ENCODE results near the gene GRIA3.

GRIA3 gene

DNA sequence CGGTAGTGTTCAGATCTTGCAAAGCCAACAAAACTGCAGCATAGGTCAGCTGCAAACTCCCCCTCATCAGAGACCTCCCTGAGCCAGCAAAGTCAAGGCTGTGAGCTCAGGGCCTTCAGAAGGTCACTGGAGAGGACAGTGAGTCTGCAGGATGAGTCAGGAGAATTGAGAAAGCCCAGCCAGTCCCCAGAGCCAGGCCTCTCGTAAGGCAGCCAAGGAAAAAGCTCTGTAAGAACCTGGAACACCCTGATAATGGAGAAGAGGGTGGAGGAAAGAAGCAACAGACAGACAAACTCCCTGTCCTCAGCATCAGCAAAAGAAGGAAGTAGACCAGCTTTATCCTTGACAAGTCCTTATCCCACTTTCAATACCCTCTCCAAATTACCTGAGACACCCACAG is 33.0 kb downstream of the GRIA3 start:
- in situ Hi-C loops (cut with MboI; ENCODE audit: low pct_unique_long_range_greater_than_20kb, low sequenced_read_pairs, unreplicated experiment): no loop called here
- no peak for TF ChIP-seq CTCF (IDR thresholded peaks at IDR 0.05; ENCODE audit: extremely low read depth, insufficient read depth, missing control alignments)
- DNase-seq (ENCODE audit: low spot score): no peak

GRCh38 chrX:123217728-123218127 is 33.6 kb downstream of the GRIA3 start:
- in situ Hi-C loops (cut with MboI; ENCODE audit: low pct_unique_long_range_greater_than_20kb, low sequenced_read_pairs, unreplicated experiment): no loop called here
- no peak for TF ChIP-seq CTCF (IDR thresholded peaks at IDR 0.05; ENCODE audit: extremely low read depth, insufficient read depth, missing control alignments)
- DNase-seq (ENCODE audit: low spot score): no peak

- no peak for TF ChIP-seq CTCF (IDR thresholded peaks at IDR 0.05; ENCODE audit: extremely low read depth, insufficient read depth, missing control alignments)
- in situ Hi-C loops (cut with MboI; ENCODE audit: low pct_unique_long_range_greater_than_20kb, low sequenced_read_pairs, unreplicated experiment): no loop called here
- no peak for DNase-seq (ENCODE audit: low spot score)
Observed at GRCh38 chrX:123219916-123220315, 35.8 kb downstream of the GRIA3 start.

GRCh38 chrX:123222920-123223319 is 38.8 kb downstream of the GRIA3 start:
- no peak for TF ChIP-seq CTCF (IDR thresholded peaks at IDR 0.05; ENCODE audit: extremely low read depth, insufficient read depth, missing control alignments)
- in situ Hi-C loops (cut with MboI; ENCODE audit: low pct_unique_long_range_greater_than_20kb, low sequenced_read_pairs, unreplicated experiment): no loop called here
- no peak for DNase-seq (ENCODE audit: low spot score)

- DNase-seq (ENCODE audit: low spot score): no peak
- in situ Hi-C loops (cut with MboI; ENCODE audit: low pct_unique_long_range_greater_than_20kb, low sequenced_read_pairs, unreplicated experiment): no loop called here
- no peak for TF ChIP-seq CTCF (IDR thresholded peaks at IDR 0.05; ENCODE audit: extremely low read depth, insufficient read depth, missing control alignments)
Observed at GRCh38 chrX:123223409-123223808, 39.3 kb downstream of the GRIA3 start.

DNA sequence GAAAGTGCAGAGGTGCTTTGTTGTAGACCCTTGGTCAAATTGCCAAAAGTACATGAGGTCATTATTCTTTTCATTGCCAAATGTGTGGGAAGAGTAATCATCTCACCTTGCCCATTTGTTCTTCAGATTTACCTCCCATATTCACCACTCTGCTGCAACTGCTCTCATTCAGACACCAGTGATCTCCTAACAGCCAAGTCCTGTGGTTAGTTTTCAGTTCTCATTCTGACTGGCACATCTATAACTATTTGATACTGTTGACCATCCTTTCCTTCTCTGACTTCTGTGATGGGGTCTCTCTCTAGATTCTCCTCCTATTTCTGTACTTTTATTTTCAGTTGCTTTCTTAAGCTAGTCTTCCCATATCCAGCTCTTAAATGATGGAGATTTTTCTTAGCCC is 39.8 kb downstream of the GRIA3 start:
- in situ Hi-C loops (cut with MboI; ENCODE audit: low pct_unique_long_range_greater_than_20kb, low sequenced_read_pairs, unreplicated experiment): no loop called here

More for the DNA sequence above, 39.8 kb downstream of the GRIA3 start:
- no peak for TF ChIP-seq CTCF (IDR thresholded peaks at IDR 0.05; ENCODE audit: extremely low read depth, insufficient read depth, missing control alignments)
- DNase-seq (ENCODE audit: low spot score): peak; percentile 2

Data from GM13977 (cell line).